Esophagus squamous epithelium (tissue), 4 donors: Measurements from ENCODE around the gene VAV3.

Source experiments
- POLR2A ChIP-seq, 4 donors: fragments of 450-650 bp; IDR thresholded peaks; one replicate each; pipeline ENCODE4 v1.6.1; 2017; ENCODE audit warnings: antibody characterized with exemption in 4 of 4, mild to moderate bottlenecking in 4 of 4, moderate library complexity in 3 of 4
- TF ChIP-seq, protein P1 (sequence below), 6 experiments: fragments of 450-650 bp in 4 of 6; fragments of 200-600 bp in 2 of 6; sonication (generic) in 2 of 6; IDR thresholded peaks; one replicate each; pipeline ENCODE4 v1.5.1; 2016 to 2019; ENCODE audit warnings: antibody characterized with exemption in 6 of 6, mild to moderate bottlenecking in 4 of 6, moderate library complexity in 4 of 6

DNA sequence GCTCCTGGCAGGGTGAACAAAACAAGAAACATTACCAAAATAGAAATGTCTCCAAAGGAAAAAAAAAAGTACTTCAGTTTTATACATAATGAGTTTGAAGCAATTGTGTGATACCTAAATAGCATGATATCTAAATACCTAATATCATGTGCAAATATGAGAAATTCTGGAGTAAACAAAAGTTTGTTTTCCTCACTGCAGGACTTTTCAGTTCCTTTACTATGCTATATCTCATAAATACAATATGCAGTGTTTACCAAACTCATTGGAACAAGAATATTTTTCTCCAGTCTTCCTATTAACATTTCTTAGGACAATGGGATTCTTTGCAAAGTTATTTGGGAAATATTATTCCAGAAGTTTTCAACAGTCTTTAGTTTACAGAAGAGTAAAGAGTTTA is 98.1 kb downstream of the VAV3 start:
- TF ChIP-seq, protein P1, sequence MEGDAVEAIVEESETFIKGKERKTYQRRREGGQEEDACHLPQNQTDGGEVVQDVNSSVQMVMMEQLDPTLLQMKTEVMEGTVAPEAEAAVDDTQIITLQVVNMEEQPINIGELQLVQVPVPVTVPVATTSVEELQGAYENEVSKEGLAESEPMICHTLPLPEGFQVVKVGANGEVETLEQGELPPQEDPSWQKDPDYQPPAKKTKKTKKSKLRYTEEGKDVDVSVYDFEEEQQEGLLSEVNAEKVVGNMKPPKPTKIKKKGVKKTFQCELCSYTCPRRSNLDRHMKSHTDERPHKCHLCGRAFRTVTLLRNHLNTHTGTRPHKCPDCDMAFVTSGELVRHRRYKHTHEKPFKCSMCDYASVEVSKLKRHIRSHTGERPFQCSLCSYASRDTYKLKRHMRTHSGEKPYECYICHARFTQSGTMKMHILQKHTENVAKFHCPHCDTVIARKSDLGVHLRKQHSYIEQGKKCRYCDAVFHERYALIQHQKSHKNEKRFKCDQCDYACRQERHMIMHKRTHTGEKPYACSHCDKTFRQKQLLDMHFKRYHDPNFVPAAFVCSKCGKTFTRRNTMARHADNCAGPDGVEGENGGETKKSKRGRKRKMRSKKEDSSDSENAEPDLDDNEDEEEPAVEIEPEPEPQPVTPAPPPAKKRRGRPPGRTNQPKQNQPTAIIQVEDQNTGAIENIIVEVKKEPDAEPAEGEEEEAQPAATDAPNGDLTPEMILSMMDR (IDR thresholded peaks at IDR 0.05), result no peak
- TF ChIP-seq POLR2A (IDR thresholded peaks at IDR 0.05), result no peak
